Activated CD4-positive, alpha-beta memory T cell treated with anti-CD3 and anti-CD28 coated beads, Interleukin-2, amount 10 ng/mL, durations not matched to agents 7 days and 5 days (primary cell): ENCODE measurements around the gene LCN10. TPM values are rescaled to one million over a fixed set of nuclear protein-coding genes. Genes with fewer than 3 reads are reported as not detected.
A peak's percentile ranks its signal among the peaks of the same experiment; 100 is the strongest.
"Not testable (repeated sequence)": the region's sequence is repeated elsewhere in the genome, so short reads cannot be mapped to it uniquely, and the experiment has no call there.

Source experiments
- CTCF ChIA-PET: fragments of 350-600 bp; sonication (Branson Sonifier 250); formaldehyde crosslinking; loops from one replicate; lab custom pipeline; 2021; ENCODE audit warnings: antibody characterized with exemption, inconsistent platforms; lab: Charles Lee
- POLR2A ChIA-PET: fragments of 350-600 bp; sonication (Branson Sonifier 250); formaldehyde crosslinking; loops from one replicate; lab custom pipeline; 2021; ENCODE audit warnings: antibody characterized with exemption; lab: Charles Lee
- DNase-seq: peaks from one replicate; pipeline ENCODE4 v3.0.0-alpha.2; 2020
- H3K27ac Mint-ChIP-seq: one replicate; pipeline ENCODE4 v1.8.0; 2021; ENCODE audit warnings: mild to moderate bottlenecking, mixed read lengths
- H3K27me3 Mint-ChIP-seq: one replicate; pipeline ENCODE4 v1.8.0; 2021; ENCODE audit warnings: mixed read lengths
- H3K36me3 Mint-ChIP-seq: one replicate; pipeline ENCODE4 v1.8.0; 2021; ENCODE audit warnings: low read depth, mixed read lengths
- H3K4me1 Mint-ChIP-seq: one replicate; pipeline ENCODE4 v1.8.0; 2021; ENCODE audit warnings: mixed read lengths
- H3K4me3 Mint-ChIP-seq: one replicate; pipeline ENCODE4 v1.8.0; 2021; ENCODE audit warnings: mild to moderate bottlenecking, mixed read lengths
- H3K9me3 Mint-ChIP-seq: one replicate; pipeline ENCODE4 v1.8.0; 2021; ENCODE audit warnings: mixed read lengths
- total RNA-seq, 2 experiments: library from RNA; stranded (reverse); gene quantifications; one replicate each; pipeline ENCODE4 v1.2.3, GENCODE V29; 2021

Gene LCN10
- total RNA-seq, result not detected

- no peak within 1 kb of the TSS for H3K4me3 Mint-ChIP-seq
- CTCF ChIA-PET, result interaction anchor here (1.3 kb wide), 1 partner anchor 16 kb away, joined by 7 read pairs; no protein-coding TSS in a partner anchor
- POLR2A ChIA-PET, result interaction anchor here (1.5 to 1.8 kb wide), 2 partner anchors 15 kb away, joined by 8 to 12 read pairs; no protein-coding TSS in a partner anchor
Measured at GRCh38 chr9:136742591-136743391, at the start of gene LCN10. Gene LCN10, minus strand, starts transcription at chr9:136742940. Its CDS starts 37 bp downstream, at chr9:136742903.

GRCh38 chr9:136791516-136792276, 49.0 kb upstream of the LCN10 start:
- DNase-seq, result peak; percentile 75
- POLR2A ChIA-PET, result interaction anchor here (0.5 to 2.9 kb wide), 3 partner anchors 9 to 360 kb away, joined by 3 to 18 read pairs (median 4); partner anchors contain the start of gene RABL6
- Mint-ChIP-seq H3K9me3 (no peaks in the 10 kb centered on the region), H3K4me1 (peaks cover 36% of the 10 kb centered on the region), H3K27ac (peak overlapping the region; percentile 89), H3K27me3 (peaks cover 12% of the 10 kb centered on the region), H3K36me3 (peaks cover 4% of the 10 kb centered on the region), H3K4me3 (peak overlapping the region; percentile 77)
- CTCF ChIA-PET, result interaction anchor here (0.9 to 3.1 kb wide), 12 partner anchors 9 to 243 kb away, joined by 3 to 46 read pairs (median 5); partner anchors contain the start of genes AJM1, PAXX, RABL6 and TRAF2

More at GRCh38 chr9:136742591-136743391, at the start of gene LCN10:
- H3K36me3 Mint-ChIP-seq, result no peaks in the 10 kb centered on the region
- peaks cover 14% of the 10 kb centered on the region for H3K27me3 Mint-ChIP-seq
- H3K4me1 Mint-ChIP-seq, result peaks cover 6% of the 10 kb centered on the region
- H3K27ac Mint-ChIP-seq, result no peak within 1 kb of the TSS
- DNase-seq, result no peak
- no peaks in the 10 kb centered on the region for H3K9me3 Mint-ChIP-seq

- Mint-ChIP-seq H3K4me1 (peaks cover 36% of the 10 kb centered on the region), H3K27me3 (peaks cover 5% of the 10 kb centered on the region), H3K27ac (peak within 1 kb of the TSS; percentile 89), H3K4me3 (peak within 1 kb of the TSS; percentile 77), H3K9me3 (no peaks in the 10 kb centered on the region), H3K36me3 (peaks cover 4% of the 10 kb centered on the region)
- CTCF ChIA-PET, result interaction anchor here (0.9 to 1.8 kb wide), 12 partner anchors 10 to 296 kb away, joined by 3 to 14 read pairs (median 4); partner anchors contain the start of genes AJM1, MAN1B1 and SAPCD2
- DNase-seq, result peak; percentile 100
- POLR2A ChIA-PET, result interaction anchor here (1.1 to 2.9 kb wide), 3 partner anchors 16 to 296 kb away, joined by 3 to 18 read pairs (median 4); partner anchors contain the start of genes MAN1B1 and RABL6
Measured at GRCh38 chr9:136790640-136791515, 48.1 kb upstream of the LCN10 start, which contains the start of gene TMEM141. Gene TMEM141, plus strand, starts transcription at chr9:136791344. Its CDS starts 27 bp downstream, at chr9:136791371.

- CTCF ChIA-PET, result interaction anchor here (3.5 kb wide), 1 partner anchor 245 kb away, joined by 20 read pairs; no protein-coding TSS in a partner anchor
- no peak overlapping the region for H3K4me3 Mint-ChIP-seq
- H3K36me3 Mint-ChIP-seq, result peaks cover 4% of the 10 kb centered on the region
- H3K4me1 Mint-ChIP-seq, result peaks cover 43% of the 10 kb centered on the region
- DNase-seq, result no peak
- no peaks in the 10 kb centered on the region for H3K9me3 Mint-ChIP-seq
- H3K27ac Mint-ChIP-seq, result no peak overlapping the region
- POLR2A ChIA-PET, result no interaction called here
- peaks cover 5% of the 10 kb centered on the region for H3K27me3 Mint-ChIP-seq
Measured at GRCh38 chr9:136789523-136789937, 46.8 kb upstream of the LCN10 start.

GRCh38 chr9:136788644-136789522, 46.1 kb upstream of the LCN10 start:
- not testable (repeated sequence) for H3K4me3 Mint-ChIP-seq, DNase-seq, H3K36me3 Mint-ChIP-seq, H3K27ac Mint-ChIP-seq, H3K27me3 Mint-ChIP-seq, H3K9me3 Mint-ChIP-seq
- POLR2A ChIA-PET, result interaction anchor here (0.9 kb wide), 1 partner anchor 246 kb away, joined by 3 read pairs; no protein-coding TSS in a partner anchor
- H3K4me1 Mint-ChIP-seq, result peaks cover 43% of the 10 kb centered on the region
- CTCF ChIA-PET, result interaction anchor here (0.9 to 4.0 kb wide), 10 partner anchors 12 to 281 kb away, joined by 3 to 22 read pairs (median 3); partner anchors contain the start of genes AJM1 and SAPCD2

GRCh38 chr9:136787690-136788400, 45.1 kb upstream of the LCN10 start:
- Mint-ChIP-seq H3K36me3 (no peaks in the 10 kb centered on the region), H3K27me3 (peaks cover 7% of the 10 kb centered on the region), H3K4me1 (peaks cover 37% of the 10 kb centered on the region), H3K4me3 (no peak overlapping the region), H3K9me3 (no peaks in the 10 kb centered on the region), H3K27ac (no peak overlapping the region)
- DNase-seq, result peak; percentile 79
- POLR2A ChIA-PET, result interaction anchor here (0.9 to 1.3 kb wide), 2 partner anchors 247 kb away, joined by 3 to 4 read pairs; no protein-coding TSS in a partner anchor
- CTCF ChIA-PET, result interaction anchor here (0.9 to 4.0 kb wide), 14 partner anchors 11 to 282 kb away, joined by 3 to 22 read pairs (median 4); partner anchors contain the start of genes AJM1 and SAPCD2

GRCh38 chr9:136786983-136787382, 44.2 kb upstream of the LCN10 start:
- ChIA-PET POLR2A (interaction anchor here (1.3 kb wide), 1 partner anchor 248 kb away, joined by 4 read pairs; no protein-coding TSS in a partner anchor), CTCF (interaction anchor here (0.5 to 4.0 kb wide), 8 partner anchors 10 to 248 kb away, joined by 3 to 22 read pairs (median 4); partner anchors contain the start of gene AJM1)
- Mint-ChIP-seq H3K4me1 (peaks cover 31% of the 10 kb centered on the region), H3K27me3 (peaks cover 12% of the 10 kb centered on the region)
- H3K36me3 Mint-ChIP-seq, H3K9me3 Mint-ChIP-seq, H3K4me3 Mint-ChIP-seq, H3K27ac Mint-ChIP-seq, DNase-seq: not testable (repeated sequence)

GRCh38 chr9:136786451-136786850, 43.7 kb upstream of the LCN10 start:
- peaks cover 29% of the 10 kb centered on the region for H3K4me1 Mint-ChIP-seq
- H3K36me3 Mint-ChIP-seq, result no peaks in the 10 kb centered on the region
- H3K27me3 Mint-ChIP-seq, result peaks cover 13% of the 10 kb centered on the region
- no peak overlapping the region for H3K4me3 Mint-ChIP-seq
- no peak overlapping the region for H3K27ac Mint-ChIP-seq
- ChIA-PET CTCF (interaction anchor here (1.5 to 4.0 kb wide), 6 partner anchors 9 to 248 kb away, joined by 4 to 22 read pairs (median 6); partner anchors contain the start of gene AJM1), POLR2A (interaction anchor here (1.3 kb wide), 1 partner anchor 248 kb away, joined by 4 read pairs; no protein-coding TSS in a partner anchor)
- DNase-seq, result no peak
- H3K9me3 Mint-ChIP-seq, result no peaks in the 10 kb centered on the region

GRCh38 chr9:136785565-136786355, 43.0 kb upstream of the LCN10 start:
- peaks cover 17% of the 10 kb centered on the region for H3K27me3 Mint-ChIP-seq
- CTCF ChIA-PET, result interaction anchor here (1.5 to 4.0 kb wide), 6 partner anchors 8 to 249 kb away, joined by 4 to 22 read pairs (median 6); partner anchors contain the start of gene AJM1
- DNase-seq, H3K27ac Mint-ChIP-seq, H3K4me3 Mint-ChIP-seq, POLR2A ChIA-PET, H3K36me3 Mint-ChIP-seq, H3K9me3 Mint-ChIP-seq: not testable (repeated sequence)
- peaks cover 28% of the 10 kb centered on the region for H3K4me1 Mint-ChIP-seq
